K562 (cell line): ENCODE data around the gene GPR35. TPM values are rescaled to one million over a fixed set of nuclear protein-coding genes. Genes with fewer than 3 reads are reported as not detected.

ENCODE experiments used
- FOSL1 ChIP-seq: fragments of 200-800 bp; sonication (Bioruptor generic); conservative IDR thresholded peaks from 2 replicates; pipeline ENCODE4 v1.6.1; 2016; ENCODE audit warnings: missing genetic modification characterization, missing compliant biosample characterization
- GABPA ChIP-seq: fragments of 200-800 bp; sonication (Bioruptor generic); conservative IDR thresholded peaks from 2 replicates; pipeline ENCODE4 v1.6.1; 2016; ENCODE audit warnings: low read depth, missing genetic modification characterization, missing compliant biosample characterization
- polyA plus RNA-seq, 8 experiments: library from polyadenylated mRNA; depleted of rRNA in 4 of 8; stranded (reverse) in 5 of 8; unstranded in 3 of 8; fragments of >200 nt; fragmentation: Nextera tagmentation in 2 of 8; fragmentation: Illumina TruSeq in 1 of 8; extraction: Ambion mirVana in 2 of 8; extraction: Trizol in 1 of 8; gene quantifications; 2 replicates each; pipeline versions ENCODE4 v1.2.1 to v1.2.3, GENCODE V29; 2011 to 2014; ENCODE audit warnings: inconsistent platforms in 1 of 8, missing spikeins in 1 of 8
- total RNA-seq, 7 experiments: library from RNA; depleted of rRNA in 6 of 7; stranded (reverse); fragments of >200 nt in 6 of 7; fragmentation: Illumina TruSeq in 2 of 7; extraction: Trizol in 2 of 7; gene quantifications; 2 replicates each; pipeline versions ENCODE4 v1.2.1 to v1.2.3, GENCODE V29; 2011 to 2021; ENCODE audit warnings: low replicate concordance in 1 of 7
- TF ChIP-seq, protein P1 (sequence below): sonication (generic); formaldehyde crosslinking; IDR thresholded peaks from 2 replicates; pipeline ENCODE4 v1.8.1; 2023; ENCODE audit warnings: missing genetic modification reagents, mild to moderate bottlenecking, borderline replicate concordance
- TF ChIP-seq, protein P2 (sequence below): sonication (generic); formaldehyde crosslinking; IDR thresholded peaks from 2 replicates; pipeline ENCODE4 v1.9.0; 2022; ENCODE audit warnings: mild to moderate bottlenecking, missing genetic modification reagents
- TF ChIP-seq, protein P3 (sequence below): fragments of 250-450 bp; sonication (Bioruptor Pico); IDR thresholded peaks from 2 replicates; pipeline ENCODE4 v1.8.0; 2022; ENCODE audit warnings: inconsistent platforms, mild to moderate bottlenecking, moderate library complexity, borderline replicate concordance
- TF ChIP-seq, protein P4 (sequence below): fragments of 450-650 bp; formaldehyde crosslinking; IDR thresholded peaks from 2 replicates; pipeline ENCODE4 v1.4.0; 2022; ENCODE audit warnings: mild to moderate bottlenecking, moderate library complexity

Gene GPR35
- total and polyA plus RNA-seq, 9 of the 15 experiments (the other 6 are each of a cell fraction or from before 2014, with no cell fraction given), result 0.04 to 0.50 (median 0.29) TPM; not detected in 3

DNA sequence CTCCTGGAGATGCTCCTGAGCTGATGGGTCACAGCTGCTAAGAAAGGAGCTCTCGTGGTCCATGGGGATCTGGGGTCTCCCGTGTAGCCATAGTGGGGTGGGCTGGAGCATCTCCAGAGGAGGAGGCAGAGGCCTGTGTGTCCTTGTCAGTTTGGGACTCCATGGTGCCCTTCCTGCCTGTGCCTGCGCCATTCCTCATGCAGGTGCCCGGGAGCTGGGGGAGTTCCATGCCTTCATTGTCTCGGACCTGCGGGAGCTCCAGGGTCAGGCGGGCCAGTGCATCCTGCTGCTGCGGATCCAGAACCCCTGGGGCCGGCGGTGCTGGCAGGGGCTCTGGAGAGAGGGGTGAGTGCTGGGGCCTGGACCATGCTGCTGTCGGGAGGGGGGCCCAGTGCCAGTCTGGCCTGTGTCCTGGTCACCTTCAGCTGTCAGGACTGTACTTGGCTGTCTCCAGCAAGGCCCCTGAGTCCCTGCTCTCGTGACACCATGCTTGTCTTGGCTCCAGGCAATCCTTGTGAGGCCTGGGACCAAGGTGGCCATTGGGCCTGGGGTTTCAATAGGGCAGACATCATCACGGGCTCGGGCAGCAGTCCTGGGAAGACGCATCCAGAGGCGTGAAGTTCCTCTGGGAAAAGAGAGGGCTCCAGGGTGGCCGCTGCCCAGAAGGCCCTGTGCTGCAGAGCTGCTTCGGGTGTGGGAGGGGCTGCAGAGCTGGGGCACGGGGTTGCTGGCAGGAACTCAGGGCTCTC, 31.4 kb upstream of the GPR35 start (continued):
- no peak for TF ChIP-seq GABPA
- TF ChIP-seq, protein P1, sequence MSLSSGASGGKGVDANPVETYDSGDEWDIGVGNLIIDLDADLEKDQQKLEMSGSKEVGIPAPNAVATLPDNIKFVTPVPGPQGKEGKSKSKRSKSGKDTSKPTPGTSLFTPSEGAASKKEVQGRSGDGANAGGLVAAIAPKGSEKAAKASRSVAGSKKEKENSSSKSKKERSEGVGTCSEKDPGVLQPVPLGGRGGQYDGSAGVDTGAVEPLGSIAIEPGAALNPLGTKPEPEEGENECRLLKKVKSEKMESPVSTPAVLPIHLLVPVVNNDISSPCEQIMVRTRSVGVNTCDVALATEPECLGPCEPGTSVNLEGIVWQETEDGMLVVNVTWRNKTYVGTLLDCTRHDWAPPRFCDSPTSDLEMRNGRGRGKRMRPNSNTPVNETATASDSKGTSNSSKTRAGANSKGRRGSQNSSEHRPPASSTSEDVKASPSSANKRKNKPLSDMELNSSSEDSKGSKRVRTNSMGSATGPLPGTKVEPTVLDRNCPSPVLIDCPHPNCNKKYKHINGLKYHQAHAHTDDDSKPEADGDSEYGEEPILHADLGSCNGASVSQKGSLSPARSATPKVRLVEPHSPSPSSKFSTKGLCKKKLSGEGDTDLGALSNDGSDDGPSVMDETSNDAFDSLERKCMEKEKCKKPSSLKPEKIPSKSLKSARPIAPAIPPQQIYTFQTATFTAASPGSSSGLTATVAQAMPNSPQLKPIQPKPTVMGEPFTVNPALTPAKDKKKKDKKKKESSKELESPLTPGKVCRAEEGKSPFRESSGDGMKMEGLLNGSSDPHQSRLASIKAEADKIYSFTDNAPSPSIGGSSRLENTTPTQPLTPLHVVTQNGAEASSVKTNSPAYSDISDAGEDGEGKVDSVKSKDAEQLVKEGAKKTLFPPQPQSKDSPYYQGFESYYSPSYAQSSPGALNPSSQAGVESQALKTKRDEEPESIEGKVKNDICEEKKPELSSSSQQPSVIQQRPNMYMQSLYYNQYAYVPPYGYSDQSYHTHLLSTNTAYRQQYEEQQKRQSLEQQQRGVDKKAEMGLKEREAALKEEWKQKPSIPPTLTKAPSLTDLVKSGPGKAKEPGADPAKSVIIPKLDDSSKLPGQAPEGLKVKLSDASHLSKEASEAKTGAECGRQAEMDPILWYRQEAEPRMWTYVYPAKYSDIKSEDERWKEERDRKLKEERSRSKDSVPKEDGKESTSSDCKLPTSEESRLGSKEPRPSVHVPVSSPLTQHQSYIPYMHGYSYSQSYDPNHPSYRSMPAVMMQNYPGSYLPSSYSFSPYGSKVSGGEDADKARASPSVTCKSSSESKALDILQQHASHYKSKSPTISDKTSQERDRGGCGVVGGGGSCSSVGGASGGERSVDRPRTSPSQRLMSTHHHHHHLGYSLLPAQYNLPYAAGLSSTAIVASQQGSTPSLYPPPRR (CRISPR knock-in tag), result no peak
- TF ChIP-seq, protein P2, sequence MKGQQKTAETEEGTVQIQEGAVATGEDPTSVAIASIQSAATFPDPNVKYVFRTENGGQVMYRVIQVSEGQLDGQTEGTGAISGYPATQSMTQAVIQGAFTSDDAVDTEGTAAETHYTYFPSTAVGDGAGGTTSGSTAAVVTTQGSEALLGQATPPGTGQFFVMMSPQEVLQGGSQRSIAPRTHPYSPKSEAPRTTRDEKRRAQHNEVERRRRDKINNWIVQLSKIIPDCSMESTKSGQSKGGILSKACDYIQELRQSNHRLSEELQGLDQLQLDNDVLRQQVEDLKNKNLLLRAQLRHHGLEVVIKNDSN, result no peak
- TF ChIP-seq, protein P3, sequence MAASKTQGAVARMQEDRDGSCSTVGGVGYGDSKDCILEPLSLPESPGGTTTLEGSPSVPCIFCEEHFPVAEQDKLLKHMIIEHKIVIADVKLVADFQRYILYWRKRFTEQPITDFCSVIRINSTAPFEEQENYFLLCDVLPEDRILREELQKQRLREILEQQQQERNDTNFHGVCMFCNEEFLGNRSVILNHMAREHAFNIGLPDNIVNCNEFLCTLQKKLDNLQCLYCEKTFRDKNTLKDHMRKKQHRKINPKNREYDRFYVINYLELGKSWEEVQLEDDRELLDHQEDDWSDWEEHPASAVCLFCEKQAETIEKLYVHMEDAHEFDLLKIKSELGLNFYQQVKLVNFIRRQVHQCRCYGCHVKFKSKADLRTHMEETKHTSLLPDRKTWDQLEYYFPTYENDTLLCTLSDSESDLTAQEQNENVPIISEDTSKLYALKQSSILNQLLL (CRISPR knock-in tag), result no peak
- TF ChIP-seq, protein P4, sequence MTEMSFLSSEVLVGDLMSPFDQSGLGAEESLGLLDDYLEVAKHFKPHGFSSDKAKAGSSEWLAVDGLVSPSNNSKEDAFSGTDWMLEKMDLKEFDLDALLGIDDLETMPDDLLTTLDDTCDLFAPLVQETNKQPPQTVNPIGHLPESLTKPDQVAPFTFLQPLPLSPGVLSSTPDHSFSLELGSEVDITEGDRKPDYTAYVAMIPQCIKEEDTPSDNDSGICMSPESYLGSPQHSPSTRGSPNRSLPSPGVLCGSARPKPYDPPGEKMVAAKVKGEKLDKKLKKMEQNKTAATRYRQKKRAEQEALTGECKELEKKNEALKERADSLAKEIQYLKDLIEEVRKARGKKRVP, result no peak
- TF ChIP-seq FOSL1 (tag), result no peak
